Activated gamma-delta T cell treated with Interleukin-2 at 50 U/mL for 16 hours (primary cell): ENCODE measurements around the gene UGGT2.
"Not testable (repeated sequence)": the region's sequence is repeated elsewhere in the genome, so short reads cannot be mapped to it uniquely, and the experiment has no call there.

ENCODE experiments used
- DNase-seq: peaks from one replicate; pipeline ENCODE4 v3.0.0-alpha.2; 2020

Gene UGGT2

DNA sequence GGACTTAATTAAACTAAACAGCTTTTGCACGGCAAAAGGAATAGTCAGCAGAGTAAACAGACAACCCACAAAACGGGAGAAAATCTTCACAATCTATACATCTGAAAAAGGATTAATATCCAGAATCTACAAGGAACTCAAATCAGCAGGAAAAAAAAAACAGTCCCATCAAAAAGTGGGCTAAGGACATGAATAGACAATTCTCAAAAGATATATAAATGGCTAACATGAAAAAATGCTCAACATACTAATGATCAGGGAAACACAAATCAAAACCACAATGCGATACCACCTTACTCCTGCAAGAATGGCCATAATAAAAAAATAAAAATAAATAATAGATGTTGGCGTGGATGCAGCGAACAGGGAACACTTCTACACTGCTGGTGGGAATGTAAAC is 1.7 kb downstream of the UGGT2 start:
- not testable (repeated sequence) for DNase-seq

DNA sequence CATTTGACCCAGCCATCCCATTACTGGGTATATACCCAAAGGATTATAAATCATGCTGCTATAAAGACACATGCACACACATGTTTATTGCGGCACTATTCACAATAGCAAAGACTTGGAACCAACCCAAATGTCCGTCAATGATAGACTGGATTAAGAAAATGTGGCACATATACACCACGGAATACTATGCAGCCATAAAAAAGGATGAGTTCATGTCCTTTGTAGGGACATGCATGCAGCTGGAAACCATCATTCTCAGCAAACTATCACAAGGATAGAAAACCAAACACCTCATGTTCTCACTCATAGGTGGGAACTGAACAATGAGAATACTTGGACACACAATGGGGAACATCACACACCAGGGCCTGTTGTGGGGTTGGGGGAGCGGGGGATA is 2.2 kb downstream of the UGGT2 start:
- not testable (repeated sequence) for DNase-seq

GRCh38 chr13:96046449-96047126 is 6.6 kb downstream of the UGGT2 start:
- not testable (repeated sequence) for DNase-seq

DNA sequence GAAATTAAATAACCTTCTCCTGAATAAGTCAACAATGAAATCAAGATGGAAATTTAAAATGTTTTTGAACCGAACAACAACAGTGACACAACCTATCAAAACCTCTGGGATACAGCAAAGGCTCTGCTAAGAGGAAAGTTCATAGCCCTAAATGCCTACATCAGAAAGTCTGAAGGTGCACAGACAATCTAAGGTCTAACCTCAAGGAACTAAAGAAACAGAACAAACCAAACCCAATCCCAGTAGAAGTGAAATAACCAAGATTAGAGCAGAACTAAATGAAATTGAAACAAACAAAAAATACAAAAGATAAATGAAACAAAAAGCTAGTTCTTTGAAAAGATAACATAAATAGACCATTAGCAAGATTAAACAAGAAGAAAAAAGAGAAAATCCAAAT is 9.0 kb downstream of the UGGT2 start:
- DNase-seq, result no peak

DNA sequence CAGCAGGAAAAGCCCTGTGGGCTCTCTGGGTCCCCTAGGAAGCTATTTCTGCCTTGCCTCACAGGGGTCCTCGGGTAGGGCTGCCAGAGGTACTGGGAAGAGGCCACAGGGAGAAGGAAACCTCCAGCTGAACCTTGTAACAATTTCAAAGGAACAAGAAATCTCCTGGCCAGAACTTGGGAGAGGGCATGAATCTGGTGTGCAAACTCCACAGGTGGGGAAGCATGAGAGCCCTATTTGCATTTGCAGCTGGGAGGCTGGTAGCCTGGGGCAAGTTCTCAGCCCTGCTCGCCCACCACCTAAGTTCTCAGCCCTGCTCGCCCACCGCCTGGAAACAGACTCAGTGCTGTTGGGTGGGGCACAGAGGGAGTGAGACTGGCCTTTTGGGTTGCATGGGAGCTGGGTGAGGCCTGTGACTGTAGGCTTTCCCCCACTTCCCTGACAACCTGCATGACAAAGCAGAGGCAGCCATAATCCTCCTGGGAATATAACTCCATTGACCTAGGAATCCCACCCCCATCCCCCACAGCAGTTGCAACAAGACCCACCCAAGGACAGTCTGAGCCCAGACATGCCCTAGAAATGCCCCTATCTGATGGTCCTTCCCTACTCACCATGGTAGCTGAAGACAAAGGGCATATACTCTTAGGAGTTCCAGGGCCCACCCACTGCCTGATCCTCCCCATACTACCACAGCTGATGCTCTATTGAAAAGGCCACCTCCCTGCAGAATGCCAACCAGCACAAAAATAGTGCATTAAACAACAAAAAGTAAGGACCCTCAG is 11.7 kb downstream of the UGGT2 start:
- DNase-seq, result no peak

DNA sequence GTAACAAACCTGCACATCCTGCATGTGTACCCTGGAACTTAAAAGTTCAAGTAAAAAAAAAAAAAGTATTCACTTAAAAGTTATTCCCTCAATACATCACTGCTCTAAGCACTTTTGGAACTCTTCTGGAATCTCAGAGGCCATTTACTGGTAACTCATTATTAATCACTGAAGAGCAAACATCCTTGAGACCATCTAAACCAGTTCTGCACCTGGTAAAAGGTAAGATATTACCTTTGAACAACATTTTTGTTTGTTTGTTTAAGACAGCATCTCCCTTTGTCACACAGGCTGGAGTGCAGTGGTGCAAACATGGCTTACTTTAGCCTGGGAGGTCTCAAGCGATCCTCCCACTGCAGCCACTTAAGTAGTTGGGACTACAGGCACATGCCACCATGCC is 16.7 kb downstream of the UGGT2 start:
- DNase-seq, result no peak

DNA sequence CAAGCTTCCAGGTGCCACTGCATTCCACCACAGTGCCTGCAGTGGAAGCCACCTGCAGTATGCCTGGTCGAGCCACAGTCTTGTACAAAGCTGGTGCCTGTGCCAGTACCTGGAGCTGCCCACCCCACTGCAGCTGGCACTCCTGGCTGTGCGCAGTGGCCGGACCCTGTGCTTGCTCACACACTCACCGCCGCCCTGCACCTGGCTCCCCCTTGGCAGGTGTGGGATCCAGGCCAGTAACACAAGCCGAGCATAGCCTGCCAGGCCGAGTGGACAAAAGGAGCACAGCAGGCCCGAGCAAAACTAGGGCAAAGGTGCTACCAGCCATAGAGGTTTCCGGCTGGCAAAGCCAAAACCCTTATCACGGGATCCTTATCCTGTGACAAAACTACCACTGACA is 18.5 kb downstream of the UGGT2 start:
- no peak for DNase-seq

GRCh38 chr13:96033220-96034015 is 19.8 kb downstream of the UGGT2 start:
- no peak for DNase-seq

- no peak for DNase-seq
Observed at GRCh38 chr13:96032717-96033116, 20.5 kb downstream of the UGGT2 start.

DNA sequence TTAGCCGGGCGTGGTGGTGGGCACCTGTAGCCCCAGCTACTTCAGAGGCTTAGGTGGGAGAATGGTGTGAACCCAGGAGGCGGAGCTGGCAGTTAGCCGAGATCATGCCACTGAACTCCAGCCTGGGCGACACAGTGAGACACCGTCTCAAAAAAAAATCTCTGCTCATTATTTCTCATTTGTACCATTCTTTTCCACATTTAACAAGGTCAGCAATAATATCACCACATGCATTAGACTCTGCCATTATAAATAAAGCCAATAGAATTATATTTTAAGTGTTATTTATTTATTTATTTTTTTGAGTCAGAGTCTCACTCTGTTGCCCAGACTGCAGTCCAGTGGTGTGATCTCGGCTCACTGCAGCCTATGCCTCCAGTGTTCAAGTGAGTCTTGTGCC is 24.2 kb downstream of the UGGT2 start:
- DNase-seq, result no peak

GRCh38 chr13:96027496-96027895 is 25.7 kb downstream of the UGGT2 start:
- DNase-seq, result no peak

DNA sequence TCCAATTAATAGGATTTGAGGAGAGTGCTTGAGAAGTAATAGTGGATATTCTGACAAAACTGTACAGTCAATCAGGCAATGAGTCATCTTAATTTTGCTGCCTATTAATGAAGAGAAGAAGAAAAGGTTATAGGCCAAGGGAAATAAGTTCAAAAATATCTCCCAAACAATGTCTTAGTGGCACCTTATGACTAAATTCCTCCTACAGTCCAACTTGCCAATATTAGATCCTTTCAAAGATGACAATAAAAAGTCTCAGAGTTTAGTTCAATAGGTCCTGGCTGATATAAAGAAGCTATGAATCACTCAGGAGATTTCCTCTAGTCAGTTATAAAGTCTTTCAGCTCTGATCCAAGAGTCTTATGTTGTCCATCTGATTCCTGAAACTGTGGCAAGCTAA is 27.9 kb downstream of the UGGT2 start:
- DNase-seq, result no peak

DNA sequence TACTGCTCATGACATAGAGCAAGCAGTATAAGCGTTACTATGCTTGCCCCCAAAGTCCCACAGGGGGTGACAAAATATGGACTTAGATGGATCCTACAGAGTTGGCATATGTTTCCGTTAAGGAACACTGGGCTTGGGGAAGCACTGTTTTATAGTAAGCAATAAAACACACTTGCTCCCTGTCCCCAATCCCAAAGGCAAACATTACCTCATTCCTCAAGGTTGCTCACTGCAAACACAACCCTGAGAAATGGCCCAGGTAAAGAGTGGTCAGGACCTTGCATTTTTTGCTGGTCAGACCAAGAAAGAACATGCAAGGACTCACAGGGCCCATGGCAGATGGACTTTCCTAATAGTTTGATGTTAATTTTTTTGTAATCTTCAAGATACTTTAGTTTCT is 32.3 kb downstream of the UGGT2 start:
- no peak for DNase-seq

DNA sequence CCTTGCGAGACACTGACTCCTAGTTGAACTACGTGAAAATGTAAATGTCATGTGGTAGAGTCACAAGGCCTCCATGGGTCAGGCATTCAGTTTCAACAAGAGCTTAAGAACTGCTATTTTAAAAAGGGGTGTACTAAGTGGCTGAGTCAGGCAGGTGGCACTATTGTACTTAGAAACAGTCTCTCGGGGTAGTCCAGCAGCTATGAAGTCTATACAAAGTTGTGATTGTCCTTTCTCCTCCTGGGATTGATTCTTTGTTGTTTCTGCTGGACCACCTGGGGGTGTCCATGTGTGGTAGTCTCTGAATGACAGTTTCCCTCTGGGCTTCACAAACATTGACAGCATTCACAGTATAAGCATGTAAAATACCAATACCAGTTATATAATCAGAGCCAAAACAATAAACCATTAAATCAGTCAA is 33.0 kb downstream of the UGGT2 start:
- no peak for DNase-seq

GRCh38 chr13:96018135-96018534 is 35.1 kb downstream of the UGGT2 start:
- DNase-seq, result no peak

- no peak for DNase-seq
Observed at GRCh38 chr13:96011291-96011872, 41.8 kb downstream of the UGGT2 start.

DNA sequence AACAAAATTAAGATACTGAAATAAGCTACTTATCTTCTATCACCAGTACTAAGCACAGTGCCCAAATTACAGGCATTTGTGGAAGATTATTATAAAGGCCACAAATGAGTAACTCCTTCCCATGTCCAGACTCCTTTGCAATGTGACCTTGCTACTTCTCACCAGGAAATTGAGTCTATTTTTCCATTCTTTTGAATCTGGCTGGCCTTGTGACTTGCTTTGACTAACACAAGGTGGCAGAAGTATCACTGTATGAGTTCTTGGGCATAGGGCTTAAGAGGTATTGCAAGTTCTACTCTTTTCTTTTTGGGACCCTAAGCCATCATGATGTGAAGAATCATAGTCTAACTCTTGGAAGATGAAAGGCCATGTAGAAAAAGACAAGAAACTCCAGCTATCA is 49.9 kb downstream of the UGGT2 start:
- DNase-seq, result no peak

DNA sequence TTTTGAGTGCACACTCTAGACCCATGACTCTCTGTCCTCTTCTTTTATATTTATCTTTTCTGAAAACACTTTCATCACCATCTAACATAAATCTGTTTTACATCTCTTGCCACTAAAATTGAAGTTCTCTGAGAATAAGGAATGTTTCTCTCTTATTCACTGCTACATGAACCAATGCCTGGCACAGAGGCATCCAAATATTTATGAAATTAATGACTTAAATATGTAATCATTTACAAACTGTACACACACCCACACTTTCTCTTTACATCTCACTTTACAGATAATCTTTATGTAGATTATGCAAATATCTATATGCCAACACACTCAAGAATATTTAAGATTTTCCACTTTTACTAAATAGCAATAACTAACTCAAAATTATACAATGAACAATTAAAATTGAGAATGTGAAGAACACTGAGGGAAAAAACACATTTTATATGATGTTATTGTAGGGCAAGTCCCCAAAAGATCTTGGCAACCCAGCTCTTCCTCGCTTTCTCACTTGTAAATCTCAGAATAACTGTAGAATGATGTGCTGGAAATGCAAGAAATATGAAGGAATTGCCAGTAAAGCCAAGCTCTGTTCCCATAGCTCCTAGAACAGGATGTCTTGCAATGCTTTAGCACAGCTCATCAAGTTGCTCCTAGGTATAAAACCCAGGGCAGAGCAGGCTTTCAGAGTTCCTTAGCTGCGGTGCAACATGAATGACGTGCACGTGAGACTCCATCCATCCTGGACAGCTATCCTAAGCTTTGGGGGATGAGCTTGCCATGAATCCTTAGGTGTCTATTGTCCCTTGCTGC is 50.7 kb downstream of the UGGT2 start:
- DNase-seq, result no peak

DNA sequence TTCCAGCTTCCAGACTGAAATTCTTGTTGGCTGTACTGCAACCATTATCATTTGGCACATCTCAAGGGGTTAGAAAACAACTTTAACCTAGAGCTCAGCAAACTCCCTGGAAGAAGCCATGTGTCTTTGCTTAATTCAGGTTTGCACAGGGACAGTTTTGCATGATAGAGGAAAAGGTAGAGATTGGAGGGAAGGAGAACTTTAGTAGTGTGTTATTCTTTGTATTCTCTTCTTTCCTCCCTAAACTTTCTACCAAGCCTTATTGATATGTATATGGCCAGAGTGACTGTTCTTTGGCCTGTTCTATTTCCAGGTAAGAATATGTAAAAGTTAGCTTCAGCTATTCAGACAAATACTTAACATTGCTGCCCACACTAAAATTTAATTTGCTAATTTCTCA is 53.1 kb downstream of the UGGT2 start:
- no peak for DNase-seq

- no peak for DNase-seq
Observed at GRCh38 chr13:95987841-95988240, 65.4 kb downstream of the UGGT2 start.

DNA sequence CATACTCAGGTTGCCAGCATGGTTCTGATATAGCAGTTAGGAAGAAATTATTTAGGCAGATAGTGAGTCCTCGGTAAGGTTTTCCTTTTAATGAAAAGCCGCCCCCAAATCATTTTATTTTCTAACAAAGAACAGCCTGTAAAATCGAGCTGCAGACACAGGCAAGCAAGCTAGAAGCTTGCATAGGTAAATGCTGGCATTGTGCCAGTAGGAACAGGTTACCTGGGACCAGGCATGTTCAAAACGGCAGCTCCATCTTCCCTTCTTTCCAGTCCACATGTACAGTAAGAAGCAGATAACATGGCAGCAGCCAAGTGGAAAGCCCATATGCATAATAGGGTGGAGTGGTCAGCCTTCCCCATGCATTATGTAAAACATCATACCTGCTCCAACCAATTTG is 71.1 kb downstream of the UGGT2 start:
- DNase-seq, result no peak

GRCh38 chr13:95972651-95973050 is 80.5 kb downstream of the UGGT2 start:
- DNase-seq, result not testable (repeated sequence)

- DNase-seq, result no peak
Observed at GRCh38 chr13:95970878-95971277, 82.3 kb downstream of the UGGT2 start.
